WTC11 (cell line): ENCODE measurements around the gene SNCAIP. TPM values are rescaled to one million over a fixed set of nuclear protein-coding genes. Genes with fewer than 3 reads are reported as not detected.

Experiments
- ATAC-seq: fragments of 200-7000 bp; cut with Tn5 transposase; 2 replicates; pipeline ENCODE4 v1.10.0; 2021; ENCODE audit warnings: mild to moderate bottlenecking, moderate library complexity
- CTCF ChIA-PET: fragments of 300-600 bp; sonication (Branson Sonifier 250); formaldehyde crosslinking; loops from one replicate; lab custom pipeline; 2021; ENCODE audit warnings: antibody characterized with exemption; lab: Charles Lee
- POLR2A ChIA-PET: fragments of 350-600 bp; sonication (Branson Sonifier 250); formaldehyde crosslinking; loops from one replicate; lab custom pipeline; 2021; ENCODE audit warnings: antibody characterized with exemption; lab: Charles Lee
- DNase-seq: peaks from one replicate; pipeline ENCODE4 v3.0.0; 2021; ENCODE audit warnings: low spot score
- H3K27ac Mint-ChIP-seq: 2 replicates; pipeline ENCODE4 v1.8.0; 2021; ENCODE audit warnings: mixed read lengths
- H3K27me3 Mint-ChIP-seq: 2 replicates; pipeline ENCODE4 v1.8.0; 2021; ENCODE audit warnings: low read depth, mild to moderate bottlenecking, moderate library complexity, mixed read lengths
- H3K36me3 Mint-ChIP-seq: 2 replicates; pipeline ENCODE4 v1.8.0; 2021; ENCODE audit warnings: mixed read lengths
- H3K4me1 Mint-ChIP-seq: 2 replicates; pipeline ENCODE4 v1.8.0; 2022; ENCODE audit warnings: mixed read lengths
- H3K4me3 Mint-ChIP-seq: 2 replicates; pipeline ENCODE4 v1.8.0; 2021; ENCODE audit warnings: mild to moderate bottlenecking, moderate library complexity, mixed read lengths
- H3K9me3 Mint-ChIP-seq: 2 replicates; pipeline ENCODE4 v1.8.0; 2021; ENCODE audit warnings: mixed read lengths
- CREM ChIP-seq: sonication (generic); formaldehyde crosslinking; IDR thresholded peaks from 2 replicates; pipeline ENCODE4 v1.8.1; 2022; ENCODE audit warnings: mild to moderate bottlenecking, missing genetic modification reagents, moderate library complexity
- E2F1 ChIP-seq: sonication (generic); formaldehyde crosslinking; IDR thresholded peaks from 2 replicates; pipeline ENCODE4 v1.8.0; 2022; ENCODE audit warnings: mild to moderate bottlenecking, missing genetic modification reagents
- EMX1 ChIP-seq: fragments of 250-450 bp; sonication (Bioruptor Pico); IDR thresholded peaks from 2 replicates; pipeline ENCODE4 v1.8.0; 2021; ENCODE audit warnings: mild to moderate bottlenecking
- HMGXB4 ChIP-seq: sonication (generic); formaldehyde crosslinking; IDR thresholded peaks from 2 replicates; pipeline ENCODE4 v1.8.1; 2023; ENCODE audit warnings: mild to moderate bottlenecking, moderate library complexity, missing genetic modification reagents
- IRF2 ChIP-seq: sonication (generic); formaldehyde crosslinking; IDR thresholded peaks from 2 replicates; pipeline ENCODE4 v1.8.0; 2022; ENCODE audit warnings: low read depth, missing genetic modification reagents, borderline replicate concordance
- KAT7 ChIP-seq: sonication (generic); formaldehyde crosslinking; IDR thresholded peaks from 2 replicates; pipeline ENCODE4 v1.8.1; 2023; ENCODE audit warnings: missing genetic modification reagents, mild to moderate bottlenecking, borderline replicate concordance
- NFATC4 ChIP-seq: fragments of 250-450 bp; sonication (Bioruptor Pico); IDR thresholded peaks from 2 replicates; pipeline ENCODE4 v1.9.0; 2021; ENCODE audit warnings: mild to moderate bottlenecking
- SMAD3 ChIP-seq: sonication (generic); formaldehyde crosslinking; IDR thresholded peaks from 2 replicates; pipeline ENCODE4 v1.8.0; 2022; ENCODE audit warnings: missing genetic modification reagents, mild to moderate bottlenecking, borderline replicate concordance
- ZBTB21 ChIP-seq: sonication (generic); formaldehyde crosslinking; IDR thresholded peaks from 2 replicates; pipeline ENCODE4 v1.8.1; 2023; ENCODE audit warnings: mild to moderate bottlenecking, missing genetic modification reagents, borderline replicate concordance
- ZNF138 ChIP-seq: sonication (generic); formaldehyde crosslinking; conservative IDR thresholded peaks from 2 replicates; pipeline ENCODE4 v1.8.1; 2022; ENCODE audit warnings: mild to moderate bottlenecking, moderate library complexity, missing genetic modification reagents
- ZNF232 ChIP-seq: sonication (generic); formaldehyde crosslinking; IDR thresholded peaks from 2 replicates; pipeline ENCODE4 v1.8.0; 2022; ENCODE audit warnings: mild to moderate bottlenecking, missing genetic modification reagents
- ZNF281 ChIP-seq: sonication (generic); formaldehyde crosslinking; IDR thresholded peaks from 2 replicates; pipeline ENCODE4 v1.8.0; 2023; ENCODE audit warnings: mild to moderate bottlenecking, missing genetic modification reagents
- ZNF512 ChIP-seq: sonication (generic); formaldehyde crosslinking; IDR thresholded peaks from 2 replicates; pipeline ENCODE4 v1.8.1; 2022; ENCODE audit warnings: missing genetic modification reagents, borderline replicate concordance
- total RNA-seq: library from RNA; stranded (reverse); gene quantifications from 3 replicates; pipeline ENCODE4 v1.2.3, GENCODE V29; 2021
- TF ChIP-seq, protein P1 (sequence below): sonication (generic); formaldehyde crosslinking; IDR thresholded peaks from 2 replicates; pipeline ENCODE4 v1.8.1; 2023; ENCODE audit warnings: mild to moderate bottlenecking, missing genetic modification reagents
- TF ChIP-seq, protein P2 (sequence below): sonication (generic); formaldehyde crosslinking; IDR thresholded peaks from 2 replicates; pipeline ENCODE4 v1.8.1; 2022; ENCODE audit warnings: low read depth, missing genetic modification reagents, borderline replicate concordance
- TF ChIP-seq, protein P3 (sequence below): sonication (generic); formaldehyde crosslinking; IDR thresholded peaks from 2 replicates; pipeline ENCODE4 v1.8.0; 2022; ENCODE audit warnings: missing genetic modification reagents
- TF ChIP-seq, protein P4 (sequence below): fragments of 250-450 bp; sonication (Bioruptor Pico); IDR thresholded peaks from 2 replicates; pipeline ENCODE4 v1.9.0; 2021; ENCODE audit warnings: mild to moderate bottlenecking
- TF ChIP-seq, protein P5 (sequence below): sonication (generic); formaldehyde crosslinking; IDR thresholded peaks from 2 replicates; pipeline ENCODE4 v1.8.1; 2022; ENCODE audit warnings: low read depth, mild to moderate bottlenecking, moderate library complexity, missing genetic modification reagents, borderline replicate concordance

The SNCAIP gene
- total RNA-seq, 1 experiment from 2014 or later: 10.0 TPM

- DNase-seq (no peak), ATAC-seq (no peak)
- TF ChIP-seq CREM (CRISPR knock-in tag) (no peak), IRF2 (CRISPR knock-in tag) (no peak), ZNF281 (CRISPR knock-in tag) (no peak), SMAD3 (no peak), NFATC4 (no peak), ZNF232 (CRISPR knock-in tag) (no peak), KAT7 (CRISPR knock-in tag) (no peak), E2F1 (no peak), ZBTB21 (CRISPR knock-in tag) (no peak), EMX1 (CRISPR knock-in tag) (no peak), ZNF138 (no peak), HMGXB4 (CRISPR knock-in tag) (no peak), ZNF512 (CRISPR knock-in tag) (no peak)
- TF ChIP-seq, protein P1, sequence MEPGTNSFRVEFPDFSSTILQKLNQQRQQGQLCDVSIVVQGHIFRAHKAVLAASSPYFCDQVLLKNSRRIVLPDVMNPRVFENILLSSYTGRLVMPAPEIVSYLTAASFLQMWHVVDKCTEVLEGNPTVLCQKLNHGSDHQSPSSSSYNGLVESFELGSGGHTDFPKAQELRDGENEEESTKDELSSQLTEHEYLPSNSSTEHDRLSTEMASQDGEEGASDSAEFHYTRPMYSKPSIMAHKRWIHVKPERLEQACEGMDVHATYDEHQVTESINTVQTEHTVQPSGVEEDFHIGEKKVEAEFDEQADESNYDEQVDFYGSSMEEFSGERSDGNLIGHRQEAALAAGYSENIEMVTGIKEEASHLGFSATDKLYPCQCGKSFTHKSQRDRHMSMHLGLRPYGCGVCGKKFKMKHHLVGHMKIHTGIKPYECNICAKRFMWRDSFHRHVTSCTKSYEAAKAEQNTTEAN (CRISPR knock-in tag): no peak
- TF ChIP-seq, protein P2, sequence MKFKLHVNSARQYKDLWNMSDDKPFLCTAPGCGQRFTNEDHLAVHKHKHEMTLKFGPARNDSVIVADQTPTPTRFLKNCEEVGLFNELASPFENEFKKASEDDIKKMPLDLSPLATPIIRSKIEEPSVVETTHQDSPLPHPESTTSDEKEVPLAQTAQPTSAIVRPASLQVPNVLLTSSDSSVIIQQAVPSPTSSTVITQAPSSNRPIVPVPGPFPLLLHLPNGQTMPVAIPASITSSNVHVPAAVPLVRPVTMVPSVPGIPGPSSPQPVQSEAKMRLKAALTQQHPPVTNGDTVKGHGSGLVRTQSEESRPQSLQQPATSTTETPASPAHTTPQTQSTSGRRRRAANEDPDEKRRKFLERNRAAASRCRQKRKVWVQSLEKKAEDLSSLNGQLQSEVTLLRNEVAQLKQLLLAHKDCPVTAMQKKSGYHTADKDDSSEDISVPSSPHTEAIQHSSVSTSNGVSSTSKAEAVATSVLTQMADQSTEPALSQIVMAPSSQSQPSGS (CRISPR knock-in tag): no peak
- TF ChIP-seq, protein P3, sequence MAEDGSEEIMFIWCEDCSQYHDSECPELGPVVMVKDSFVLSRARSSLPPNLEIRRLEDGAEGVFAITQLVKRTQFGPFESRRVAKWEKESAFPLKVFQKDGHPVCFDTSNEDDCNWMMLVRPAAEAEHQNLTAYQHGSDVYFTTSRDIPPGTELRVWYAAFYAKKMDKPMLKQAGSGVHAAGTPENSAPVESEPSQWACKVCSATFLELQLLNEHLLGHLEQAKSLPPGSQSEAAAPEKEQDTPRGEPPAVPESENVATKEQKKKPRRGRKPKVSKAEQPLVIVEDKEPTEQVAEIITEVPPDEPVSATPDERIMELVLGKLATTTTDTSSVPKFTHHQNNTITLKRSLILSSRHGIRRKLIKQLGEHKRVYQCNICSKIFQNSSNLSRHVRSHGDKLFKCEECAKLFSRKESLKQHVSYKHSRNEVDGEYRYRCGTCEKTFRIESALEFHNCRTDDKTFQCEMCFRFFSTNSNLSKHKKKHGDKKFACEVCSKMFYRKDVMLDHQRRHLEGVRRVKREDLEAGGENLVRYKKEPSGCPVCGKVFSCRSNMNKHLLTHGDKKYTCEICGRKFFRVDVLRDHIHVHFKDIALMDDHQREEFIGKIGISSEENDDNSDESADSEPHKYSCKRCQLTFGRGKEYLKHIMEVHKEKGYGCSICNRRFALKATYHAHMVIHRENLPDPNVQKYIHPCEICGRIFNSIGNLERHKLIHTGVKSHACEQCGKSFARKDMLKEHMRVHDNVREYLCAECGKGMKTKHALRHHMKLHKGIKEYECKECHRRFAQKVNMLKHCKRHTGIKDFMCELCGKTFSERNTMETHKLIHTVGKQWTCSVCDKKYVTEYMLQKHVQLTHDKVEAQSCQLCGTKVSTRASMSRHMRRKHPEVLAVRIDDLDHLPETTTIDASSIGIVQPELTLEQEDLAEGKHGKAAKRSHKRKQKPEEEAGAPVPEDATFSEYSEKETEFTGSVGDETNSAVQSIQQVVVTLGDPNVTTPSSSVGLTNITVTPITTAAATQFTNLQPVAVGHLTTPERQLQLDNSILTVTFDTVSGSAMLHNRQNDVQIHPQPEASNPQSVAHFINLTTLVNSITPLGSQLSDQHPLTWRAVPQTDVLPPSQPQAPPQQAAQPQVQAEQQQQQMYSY: no peak
- TF ChIP-seq, protein P4, sequence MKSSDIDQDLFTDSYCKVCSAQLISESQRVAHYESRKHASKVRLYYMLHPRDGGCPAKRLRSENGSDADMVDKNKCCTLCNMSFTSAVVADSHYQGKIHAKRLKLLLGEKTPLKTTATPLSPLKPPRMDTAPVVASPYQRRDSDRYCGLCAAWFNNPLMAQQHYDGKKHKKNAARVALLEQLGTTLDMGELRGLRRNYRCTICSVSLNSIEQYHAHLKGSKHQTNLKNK (CRISPR knock-in tag): no peak
- TF ChIP-seq, protein P5, sequence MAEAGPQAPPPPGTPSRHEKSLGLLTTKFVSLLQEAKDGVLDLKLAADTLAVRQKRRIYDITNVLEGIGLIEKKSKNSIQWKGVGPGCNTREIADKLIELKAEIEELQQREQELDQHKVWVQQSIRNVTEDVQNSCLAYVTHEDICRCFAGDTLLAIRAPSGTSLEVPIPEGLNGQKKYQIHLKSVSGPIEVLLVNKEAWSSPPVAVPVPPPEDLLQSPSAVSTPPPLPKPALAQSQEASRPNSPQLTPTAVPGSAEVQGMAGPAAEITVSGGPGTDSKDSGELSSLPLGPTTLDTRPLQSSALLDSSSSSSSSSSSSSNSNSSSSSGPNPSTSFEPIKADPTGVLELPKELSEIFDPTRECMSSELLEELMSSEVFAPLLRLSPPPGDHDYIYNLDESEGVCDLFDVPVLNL (CRISPR knock-in tag): no peak
- no peak overlapping the region for H3K4me3 Mint-ChIP-seq
- H3K4me1 Mint-ChIP-seq: no peaks in the 10 kb centered on the region
- no peaks in the 10 kb centered on the region for H3K27me3 Mint-ChIP-seq
- no peaks in the 10 kb centered on the region for H3K9me3 Mint-ChIP-seq
- H3K36me3 Mint-ChIP-seq: no peaks in the 10 kb centered on the region
- CTCF ChIA-PET: no interaction called here
- POLR2A ChIA-PET: no interaction called here
- no peak overlapping the region for H3K27ac Mint-ChIP-seq
These were observed 30.2 kb downstream of the SNCAIP start for GRCh38 chr5:122342256-122342655.
